ENCODE data around the gene ABCC8.
A peak's percentile ranks its signal among the peaks of the same experiment; 100 is the strongest.
"Not testable (repeated sequence)": the region's sequence is repeated elsewhere in the genome, so short reads cannot be mapped to it uniquely, and the experiment has no call there.

The ABCC8 gene

DNA sequence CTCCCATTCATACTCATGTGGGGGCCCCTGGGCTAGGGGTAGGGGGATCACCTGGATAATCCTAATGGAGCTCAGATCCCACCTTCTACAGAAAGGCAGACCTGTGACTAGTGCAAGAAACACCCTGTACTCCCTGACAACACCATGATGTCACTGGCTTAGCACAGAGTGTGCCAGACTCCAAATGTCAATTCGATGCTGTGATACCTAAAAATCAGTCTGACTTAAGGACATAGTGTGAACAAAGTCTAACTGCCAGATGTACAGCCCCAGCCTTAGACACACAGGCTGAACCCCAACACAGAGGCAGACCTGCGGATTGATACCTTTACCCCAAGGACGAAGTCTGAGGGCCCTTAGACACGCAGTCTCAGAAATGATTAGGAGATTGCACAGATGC lies 8.5 kb downstream of the ABCC8 start:
- DNase-seq: no peak

GRCh38 chr11:17463546-17464174 lies 13.0 kb downstream of the ABCC8 start:
- DNase-seq: no peak

GRCh38 chr11:17462940-17463339 lies 13.7 kb downstream of the ABCC8 start:
- DNase-seq: no peak

GRCh38 chr11:17460406-17460805 lies 16.2 kb downstream of the ABCC8 start:
- no peak for DNase-seq

DNA sequence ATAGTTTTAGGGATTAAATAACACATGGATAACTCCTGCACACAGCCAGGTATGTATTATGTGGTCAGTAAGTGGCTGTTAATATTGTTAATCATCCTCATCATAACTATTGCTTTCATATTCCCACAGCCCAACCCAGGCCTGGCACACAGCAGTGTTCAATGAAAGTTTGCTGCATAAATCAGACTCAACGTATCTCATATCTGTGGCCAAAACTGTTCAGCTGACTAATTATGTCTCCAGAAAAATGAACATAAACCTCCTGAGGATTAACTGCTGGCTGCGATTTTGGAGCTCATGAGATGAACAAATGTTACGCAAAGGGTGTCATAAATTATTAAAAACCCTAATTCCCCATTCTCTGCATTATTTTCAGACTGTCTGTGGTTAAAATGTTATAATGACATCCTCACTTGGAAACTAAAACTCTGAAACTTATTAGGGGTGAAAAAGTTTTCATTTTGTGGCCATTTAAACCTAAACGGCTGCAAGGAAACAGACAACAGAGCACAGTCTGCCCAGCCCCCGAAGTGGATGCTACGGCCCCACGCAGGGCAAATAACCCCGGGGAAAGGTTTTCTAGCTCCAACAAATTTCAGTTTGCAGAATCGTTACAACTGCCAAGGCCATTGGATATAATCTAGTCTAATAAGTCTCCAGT lies 17.3 kb downstream of the ABCC8 start:
- DNase-seq: no peak

GRCh38 chr11:17458268-17458667 lies 18.4 kb downstream of the ABCC8 start:
- no peak for DNase-seq

- no peak for DNase-seq
These were observed 19.1 kb downstream of the ABCC8 start for GRCh38 chr11:17457396-17458173.

DNA sequence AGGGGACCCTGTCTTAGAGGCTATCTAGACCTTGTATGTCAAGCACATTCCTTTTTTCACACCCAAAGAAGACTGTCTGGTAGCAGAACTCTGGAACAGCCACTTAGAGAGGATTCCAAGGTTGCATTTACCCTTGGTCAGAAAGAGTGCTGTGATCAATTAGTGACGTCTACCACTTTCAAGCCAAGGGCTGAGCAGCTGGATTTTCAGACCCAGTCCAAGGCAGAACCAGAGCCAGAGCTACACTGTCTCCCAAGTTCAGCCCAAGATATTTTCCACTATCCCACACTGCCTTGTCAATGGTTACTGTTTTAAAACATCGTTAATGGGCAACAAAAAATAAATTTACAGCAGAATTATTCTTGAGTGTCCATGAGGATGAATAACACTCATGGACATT lies 24.0 kb downstream of the ABCC8 start:
- no peak for DNase-seq

- no peak for DNase-seq
These were observed 27.5 kb downstream of the ABCC8 start for GRCh38 chr11:17449158-17449557.

DNA sequence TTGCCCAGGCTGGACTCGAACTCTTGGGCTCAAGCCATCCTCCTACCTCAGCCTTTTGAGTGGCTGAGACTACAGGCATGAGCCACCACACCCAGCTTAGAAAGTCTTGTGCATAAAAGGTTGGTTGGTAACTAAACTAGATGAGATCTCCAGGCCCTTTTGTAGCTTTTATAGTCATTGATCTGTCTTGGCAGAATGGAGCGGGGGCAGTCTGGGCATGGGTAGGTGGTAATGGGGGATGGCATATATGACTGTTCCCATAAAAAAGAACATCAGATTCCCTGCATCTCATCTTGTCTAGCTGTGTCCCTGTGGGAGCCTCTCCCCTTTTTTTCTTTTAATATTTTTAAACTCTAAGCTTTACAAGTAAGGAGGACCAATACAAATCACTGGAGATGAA lies 30.2 kb downstream of the ABCC8 start:
- DNase-seq: no peak

DNA sequence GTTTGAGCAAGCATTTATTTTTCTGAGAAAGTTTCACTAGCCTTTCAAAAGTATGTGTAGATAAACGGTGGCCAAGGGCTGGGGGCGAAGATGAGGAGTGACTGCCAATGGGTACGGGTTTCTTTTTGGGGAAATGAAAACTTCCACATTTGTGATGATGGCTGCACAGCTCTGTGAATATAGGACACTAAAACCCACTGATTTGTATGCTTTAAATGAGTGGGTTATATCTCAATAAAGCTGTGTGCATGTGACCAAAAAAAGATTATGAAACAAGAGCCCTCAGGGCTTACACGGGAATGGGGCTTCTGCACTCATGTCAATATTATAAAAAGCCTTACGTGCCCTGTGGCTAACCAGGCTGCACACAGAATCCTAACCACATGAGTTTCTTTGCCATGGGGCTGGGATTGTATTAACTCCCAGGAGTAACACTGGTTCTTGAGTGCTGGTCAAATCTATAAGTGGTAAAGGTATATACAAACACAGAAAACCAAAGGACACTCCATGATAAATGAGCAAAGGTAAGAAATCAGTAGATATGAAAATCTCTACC lies 31.3 kb downstream of the ABCC8 start:
- DNase-seq: no peak

DNA sequence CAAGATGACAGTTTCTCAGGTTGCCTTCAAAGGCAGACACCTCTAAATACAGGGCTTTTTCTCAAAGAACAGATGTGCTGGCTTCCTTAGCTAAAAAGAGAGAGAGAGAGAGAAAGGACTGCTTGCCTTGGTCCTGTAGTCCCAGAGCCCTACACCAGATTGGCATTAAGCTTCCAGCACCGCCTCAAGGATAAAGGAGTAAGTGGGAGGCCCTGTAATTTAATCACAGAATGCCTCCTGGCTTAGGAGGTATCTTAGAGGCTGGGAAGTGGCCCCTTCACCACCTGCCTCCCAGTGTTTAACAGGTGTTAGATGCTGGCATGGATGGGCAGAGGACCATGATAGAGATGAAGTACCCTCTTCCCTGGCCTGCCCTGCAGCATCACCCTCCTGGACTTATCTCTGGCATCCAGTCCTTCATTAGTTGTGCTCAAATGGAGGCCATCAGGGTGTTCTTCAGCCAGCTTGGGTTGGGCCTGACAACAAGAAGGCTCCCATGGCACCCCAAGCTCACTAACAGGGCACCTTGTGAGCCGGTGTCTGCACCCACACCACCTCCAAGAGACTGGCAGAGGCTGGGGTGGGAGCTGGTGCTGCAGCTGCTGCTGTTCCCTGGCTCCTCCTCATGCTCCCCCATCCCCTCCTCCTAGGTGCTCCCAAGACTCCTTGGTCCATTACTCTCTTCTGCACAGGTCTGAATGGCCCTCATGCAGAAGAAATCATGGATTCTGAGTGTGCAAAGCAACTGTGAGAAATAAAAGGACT lies 32.5 kb downstream of the ABCC8 start:
- DNase-seq: peak; percentile 9

DNA sequence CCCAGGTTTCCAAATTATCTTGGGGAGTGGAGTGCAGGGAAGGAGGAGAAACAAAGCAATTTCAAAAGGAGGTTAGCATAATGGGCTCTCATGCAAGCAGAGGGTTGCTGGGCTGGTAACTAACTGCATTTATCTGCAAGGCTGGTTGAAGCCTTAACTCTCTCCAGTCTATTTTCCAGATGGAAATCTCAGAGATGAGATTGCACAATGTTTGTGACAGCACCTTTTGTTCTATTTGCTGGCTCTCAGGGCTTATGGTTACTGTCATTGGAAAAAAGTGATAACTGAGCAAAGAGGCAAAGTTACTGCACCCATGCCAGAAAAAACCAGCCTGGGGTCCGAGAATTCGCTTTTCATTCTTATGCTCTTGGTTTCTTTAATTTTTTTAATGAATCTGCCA lies 33.2 kb downstream of the ABCC8 start:
- no peak for DNase-seq

GRCh38 chr11:17443000-17443399 lies 33.6 kb downstream of the ABCC8 start:
- no peak for DNase-seq

DNA sequence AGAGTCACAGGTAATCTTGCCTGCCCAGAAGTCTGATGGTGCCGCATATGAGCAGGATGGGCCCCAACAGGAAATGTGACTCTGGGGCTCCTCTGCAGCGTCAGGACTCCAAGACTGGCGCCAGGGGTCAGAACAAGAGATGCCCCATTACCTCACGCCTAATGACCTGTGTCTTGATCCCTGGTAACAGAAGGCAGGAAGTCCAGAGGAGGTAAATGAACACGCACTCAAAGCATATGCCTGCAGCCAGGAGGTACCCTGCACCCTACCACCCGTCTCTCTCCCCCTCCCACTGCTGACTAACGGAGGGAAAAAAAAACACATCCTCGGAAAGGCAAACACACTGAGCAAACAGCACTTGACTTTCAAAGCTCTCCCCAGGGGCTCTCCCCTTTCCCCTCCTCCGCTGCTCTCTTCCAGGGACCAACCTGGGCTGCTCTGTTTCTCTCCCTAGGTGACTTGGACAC lies 37.3 kb downstream of the ABCC8 start:
- peak; percentile 83 for DNase-seq

- DNase-seq: no peak
These were observed 39.3 kb downstream of the ABCC8 start for GRCh38 chr11:17437366-17437765.

- DNase-seq: no peak
These were observed 42.5 kb downstream of the ABCC8 start for GRCh38 chr11:17434108-17434507.

DNA sequence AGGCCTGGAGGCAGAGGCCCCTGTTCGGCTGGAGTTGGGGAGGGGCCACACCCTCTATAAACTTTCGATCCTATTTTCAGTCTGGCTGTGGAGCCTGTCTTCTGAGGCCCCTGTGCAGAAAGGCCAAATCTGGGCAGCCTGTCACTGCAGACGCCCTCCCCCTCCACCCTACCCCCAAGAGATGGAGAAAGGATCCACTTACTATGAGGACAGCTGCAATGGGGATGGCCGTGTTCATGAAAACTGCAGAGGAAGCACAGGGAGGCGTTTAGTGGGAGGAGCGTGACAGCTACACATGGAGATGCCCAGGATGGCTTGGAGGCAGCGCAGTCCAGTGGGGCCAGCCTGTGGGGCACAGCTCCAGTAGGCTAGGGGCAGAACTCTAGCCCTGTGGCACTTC lies 44.6 kb downstream of the ABCC8 start:
- DNase-seq: peak; percentile 9

GRCh38 chr11:17431139-17431538 lies 45.5 kb downstream of the ABCC8 start:
- peak; percentile 28 for DNase-seq

DNA sequence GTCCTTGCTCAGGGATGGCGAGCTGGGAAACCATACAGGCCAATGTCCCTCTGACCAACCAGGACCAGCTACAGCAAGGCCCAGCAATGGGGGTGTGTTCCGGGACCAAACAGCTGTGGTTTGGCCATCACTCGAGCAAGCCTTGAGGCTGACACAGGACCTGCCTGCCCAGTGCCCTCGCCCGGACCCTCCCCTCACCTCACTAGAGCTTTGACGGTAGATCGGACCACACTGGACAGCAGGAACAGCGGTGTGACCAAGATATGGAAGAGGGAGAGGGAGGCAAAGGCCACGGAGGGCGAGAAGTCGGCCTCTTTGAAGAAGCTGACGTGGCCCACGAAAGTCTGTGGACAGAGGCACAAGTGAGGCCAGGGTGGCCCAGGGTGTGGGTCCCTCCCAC lies 46.0 kb downstream of the ABCC8 start:
- no peak for DNase-seq

DNA sequence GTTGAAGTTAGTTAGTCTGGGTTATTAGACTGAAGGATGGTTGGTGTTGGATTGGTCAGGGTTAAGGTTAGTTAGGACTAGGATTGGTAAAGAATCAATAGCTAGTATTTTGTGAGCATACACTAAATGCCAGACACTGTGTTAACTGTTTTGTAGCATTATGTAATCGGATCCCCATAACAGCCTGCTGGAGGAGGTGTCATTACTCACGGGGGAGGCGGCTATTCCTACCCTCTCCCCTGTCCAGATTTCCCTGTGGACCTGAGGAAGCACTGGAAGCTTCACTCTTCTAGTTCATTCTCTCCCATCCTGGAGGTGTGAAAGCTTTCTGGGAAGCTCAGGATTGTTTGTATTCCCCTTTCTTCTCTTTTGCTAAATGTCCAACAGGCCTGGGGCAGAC lies 47.7 kb downstream of the ABCC8 start:
- DNase-seq: no peak

DNA sequence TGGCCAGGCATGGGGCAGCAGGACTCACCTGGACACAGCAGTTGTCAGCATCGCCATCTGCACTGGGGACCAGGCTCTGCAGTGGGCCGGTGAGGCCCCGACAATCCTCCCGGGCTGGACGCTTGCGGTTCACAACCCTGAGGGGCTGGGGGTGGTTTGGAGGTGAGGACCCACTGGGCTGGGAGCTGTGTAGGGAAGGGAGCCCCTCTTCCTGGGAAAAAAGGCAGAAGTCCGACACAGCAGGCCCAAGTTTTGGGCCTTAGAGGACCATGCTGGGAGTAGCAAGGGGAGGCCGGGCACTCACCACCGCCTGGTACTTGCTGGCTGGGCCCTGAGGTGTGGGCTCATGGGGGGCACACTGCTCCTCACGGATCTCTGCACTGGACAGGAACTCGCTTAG lies 48.4 kb downstream of the ABCC8 start:
- DNase-seq: no peak

DNA sequence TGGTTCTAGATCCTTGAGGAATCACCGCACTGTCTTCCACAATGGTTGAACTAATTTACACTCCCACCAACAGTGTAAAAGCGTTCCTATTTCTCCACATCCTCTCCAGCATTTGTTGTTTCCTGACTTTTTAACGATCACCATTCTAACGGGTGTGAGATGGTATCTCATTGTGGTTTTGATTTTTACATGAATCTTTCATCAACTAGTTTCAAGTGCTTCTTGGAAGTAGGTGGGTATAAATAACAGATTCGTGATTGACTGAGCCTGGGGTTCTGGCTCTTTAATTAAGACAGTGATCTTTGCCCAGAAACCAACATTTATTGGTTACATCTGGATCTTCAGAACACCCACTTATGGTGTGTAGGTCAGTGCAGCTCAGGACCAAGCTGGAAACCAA lies 50.4 kb downstream of the ABCC8 start:
- not testable (repeated sequence) for DNase-seq
